HL-60/S4 treated with retinoic acid at 250 ng/mL for 4 days and 3 days (cell line): ENCODE data around the gene TAF3.
"Not testable (repeated sequence)": the region's sequence is repeated elsewhere in the genome, so short reads cannot be mapped to it uniquely, and the experiment has no call there.

Source experiments
- in situ Hi-C: fragments of 300-500 bp; cut with MboI; formaldehyde crosslinking; loops from 2 replicates; pipeline ENCODE4 v1.7.0; 2022; ENCODE audit warnings: low sequenced_read_pairs

TAF3 gene

DNA sequence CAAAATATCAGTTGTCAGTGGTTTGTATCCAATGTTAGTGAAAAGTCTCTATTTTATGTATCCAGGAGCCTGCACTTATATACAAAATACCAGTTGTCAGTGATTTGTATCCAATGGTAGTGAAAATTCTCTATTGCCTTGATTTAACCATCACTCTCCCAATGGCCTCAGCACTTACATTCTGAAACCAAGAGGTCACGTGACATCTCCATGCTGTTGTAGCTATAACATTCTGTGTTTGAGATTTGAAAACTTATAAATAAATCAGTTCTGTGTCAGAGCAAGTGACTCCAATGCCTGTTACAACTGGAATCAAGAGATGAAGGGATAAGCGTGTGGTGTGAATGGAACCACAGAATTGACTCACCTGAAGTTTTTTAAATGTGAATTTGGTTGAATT, 205.5 kb downstream of the TAF3 start:
- in situ Hi-C loops = no loop called here

DNA sequence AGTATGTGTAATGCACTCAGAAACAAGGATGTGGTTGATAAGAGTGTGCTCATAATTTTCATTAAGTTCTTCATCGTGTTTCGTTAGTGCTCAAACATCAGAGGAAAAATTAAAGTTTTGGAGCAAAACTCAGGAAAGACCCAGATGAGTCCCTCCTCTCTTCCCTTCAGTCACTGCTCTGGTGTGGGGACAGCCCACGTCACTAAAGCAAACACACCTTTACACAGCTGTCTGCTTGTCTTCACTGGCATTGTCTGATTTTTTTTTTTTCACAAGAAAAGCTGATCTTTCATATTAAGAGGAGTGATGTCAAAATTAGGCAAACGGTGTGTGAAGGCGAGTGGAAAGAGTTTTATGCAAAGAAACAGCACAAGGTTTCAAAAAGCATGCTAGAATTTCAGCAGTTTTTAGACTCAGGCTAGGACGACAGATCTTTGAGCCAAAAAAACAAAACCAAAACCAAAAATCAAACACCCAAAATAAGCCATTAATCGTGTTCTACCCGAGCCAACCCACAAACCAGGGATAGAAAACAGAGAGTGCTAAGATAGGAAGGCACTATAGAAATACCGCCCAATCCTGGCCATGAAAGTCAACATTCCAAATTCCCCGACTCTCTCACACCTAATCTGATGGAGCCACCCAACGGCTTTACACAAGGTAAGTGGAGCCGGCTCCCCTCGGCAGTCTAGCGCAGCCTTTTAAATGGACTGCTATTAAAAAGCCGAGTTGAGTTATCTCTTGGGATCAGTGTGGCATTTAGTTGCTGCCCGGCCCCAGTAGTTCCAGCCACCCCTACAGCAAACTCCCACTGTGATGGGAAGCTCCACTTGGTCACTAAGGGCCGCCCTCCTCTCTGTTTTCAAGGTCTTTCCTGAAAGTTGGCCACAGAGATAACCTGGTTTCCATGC, 208.3 kb downstream of the TAF3 start:
- in situ Hi-C loops = no loop called here

DNA sequence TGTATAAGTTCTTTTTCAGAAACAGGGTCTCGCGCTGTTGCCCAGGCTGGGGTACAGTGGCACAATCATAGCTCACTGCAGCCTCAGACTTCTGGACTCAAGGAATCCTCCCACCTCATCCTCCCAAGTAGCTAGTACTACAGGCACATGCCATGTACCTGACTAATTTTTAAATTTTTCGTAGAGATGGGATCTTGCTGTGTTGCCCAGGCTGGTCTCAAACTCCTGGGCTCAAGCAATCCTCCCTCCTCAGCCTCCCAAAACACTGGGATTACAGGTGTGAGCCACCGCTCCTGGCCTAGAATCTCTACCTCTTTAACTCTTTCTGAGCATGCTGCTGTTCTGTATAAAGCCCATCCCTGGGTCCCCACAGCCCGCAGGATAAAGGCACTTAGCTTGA, 212.9 kb downstream of the TAF3 start:
- in situ Hi-C loops = not testable (repeated sequence)

DNA sequence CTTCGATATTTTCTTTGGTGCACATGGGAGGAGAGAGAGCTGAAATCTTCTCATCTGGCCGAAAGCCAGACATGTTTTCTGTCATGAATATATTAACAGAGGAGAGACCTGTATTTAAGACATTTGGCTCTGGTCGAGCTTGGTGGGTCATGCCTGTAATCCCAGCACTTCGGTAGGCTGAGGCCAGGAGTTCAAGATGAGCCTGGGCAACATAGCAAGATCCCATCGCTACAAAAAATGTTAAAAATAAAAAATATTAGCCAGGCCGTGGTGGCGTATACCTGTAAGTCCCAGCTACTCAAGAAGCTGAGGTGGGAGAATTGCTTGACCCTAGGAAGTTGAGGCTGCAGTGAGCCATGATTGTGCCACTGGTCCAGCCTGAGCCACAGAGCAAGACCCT, 214.3 kb downstream of the TAF3 start:
- in situ Hi-C loops = no loop called here

DNA sequence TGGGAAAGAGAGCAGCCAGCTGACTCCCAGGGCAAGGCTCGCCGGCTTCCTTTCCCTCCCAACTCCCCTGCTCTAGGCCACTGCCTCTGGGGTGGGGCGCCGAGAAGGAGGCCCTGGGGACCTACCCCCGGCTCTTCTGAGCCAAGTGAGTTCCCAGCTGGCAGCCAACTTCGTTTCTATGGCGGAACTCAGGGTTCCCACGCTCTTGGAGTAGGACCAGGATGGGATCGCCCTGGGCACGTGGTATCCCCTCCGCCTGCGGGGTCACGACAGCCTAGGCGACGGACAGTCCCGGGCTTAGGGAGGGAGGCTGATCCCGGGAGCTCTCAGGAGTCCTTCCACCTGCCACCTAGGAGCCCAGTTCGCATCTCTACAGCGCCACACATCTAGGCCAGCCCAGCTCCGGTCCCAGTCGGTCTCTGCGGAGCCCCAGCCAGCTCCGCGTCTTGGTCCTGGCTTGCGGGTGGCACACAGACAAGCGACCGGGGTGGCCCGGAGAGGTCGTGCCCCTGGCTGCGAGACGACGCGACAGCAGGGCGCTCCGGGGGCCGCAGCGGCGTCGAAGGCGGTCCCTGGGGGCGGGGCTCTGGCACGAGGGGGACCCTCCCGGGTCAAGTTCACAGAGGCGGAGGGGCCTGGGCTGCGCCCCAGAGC, 215.6 kb downstream of the TAF3 start:
- in situ Hi-C loops = no loop called here

DNA sequence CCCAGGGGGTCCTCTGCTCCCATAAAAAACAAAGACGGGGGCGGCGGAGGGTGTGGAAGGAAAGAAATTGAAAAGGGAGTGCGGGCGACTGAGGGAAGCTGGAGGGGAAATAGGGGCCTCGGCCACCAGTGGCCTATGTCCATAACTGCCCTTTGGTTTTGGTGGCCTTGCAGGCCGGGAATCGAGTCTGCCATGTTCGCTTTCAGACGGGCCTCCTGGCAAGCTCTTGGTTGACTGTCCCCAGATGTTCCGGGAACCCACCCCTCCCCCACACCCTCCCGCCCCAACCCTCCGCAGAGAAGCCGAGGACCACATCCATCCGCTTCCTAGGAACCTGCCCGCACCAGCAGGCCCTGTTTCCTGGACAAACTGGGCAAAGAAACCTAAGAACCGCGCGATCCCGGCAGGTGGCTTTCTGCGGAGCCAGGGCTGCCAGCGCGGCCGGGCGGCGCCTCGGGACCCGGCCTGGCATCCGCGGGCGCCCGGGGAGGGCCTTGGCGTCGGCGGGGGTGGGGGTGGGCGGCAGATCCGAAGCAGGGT, 216.2 kb downstream of the TAF3 start:
- in situ Hi-C loops = no loop called here

DNA sequence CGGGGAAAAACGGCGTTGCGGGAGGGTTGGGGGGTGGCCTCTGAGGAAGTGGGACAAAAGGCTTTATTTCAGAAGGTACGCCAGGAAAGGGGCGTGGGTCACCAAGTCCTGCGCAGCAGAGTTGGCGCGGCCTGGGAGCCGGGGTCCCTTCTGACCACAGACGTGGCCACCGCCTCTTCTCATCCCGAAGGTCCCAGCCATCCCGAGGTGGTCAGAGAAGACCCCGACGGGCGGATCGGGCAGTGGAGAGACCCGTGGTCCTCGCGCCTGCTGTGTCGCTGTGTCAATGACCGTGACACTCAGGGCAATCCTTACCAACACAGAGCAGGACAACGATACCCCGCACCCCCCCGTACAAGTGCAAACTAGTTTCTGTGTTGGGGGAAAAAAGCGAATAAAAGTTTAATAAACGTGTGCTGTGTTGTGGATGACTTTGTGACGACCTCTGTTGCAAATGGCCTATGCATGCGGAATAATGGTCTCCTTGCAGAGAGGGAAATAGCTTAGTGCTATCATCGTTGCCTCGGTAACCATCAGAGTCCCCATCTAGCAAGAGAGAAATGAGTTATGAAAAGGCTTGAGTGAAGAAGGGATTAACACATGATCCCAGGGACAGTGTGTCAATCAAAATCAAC, 216.8 kb downstream of the TAF3 start:
- in situ Hi-C loops = no loop called here

DNA sequence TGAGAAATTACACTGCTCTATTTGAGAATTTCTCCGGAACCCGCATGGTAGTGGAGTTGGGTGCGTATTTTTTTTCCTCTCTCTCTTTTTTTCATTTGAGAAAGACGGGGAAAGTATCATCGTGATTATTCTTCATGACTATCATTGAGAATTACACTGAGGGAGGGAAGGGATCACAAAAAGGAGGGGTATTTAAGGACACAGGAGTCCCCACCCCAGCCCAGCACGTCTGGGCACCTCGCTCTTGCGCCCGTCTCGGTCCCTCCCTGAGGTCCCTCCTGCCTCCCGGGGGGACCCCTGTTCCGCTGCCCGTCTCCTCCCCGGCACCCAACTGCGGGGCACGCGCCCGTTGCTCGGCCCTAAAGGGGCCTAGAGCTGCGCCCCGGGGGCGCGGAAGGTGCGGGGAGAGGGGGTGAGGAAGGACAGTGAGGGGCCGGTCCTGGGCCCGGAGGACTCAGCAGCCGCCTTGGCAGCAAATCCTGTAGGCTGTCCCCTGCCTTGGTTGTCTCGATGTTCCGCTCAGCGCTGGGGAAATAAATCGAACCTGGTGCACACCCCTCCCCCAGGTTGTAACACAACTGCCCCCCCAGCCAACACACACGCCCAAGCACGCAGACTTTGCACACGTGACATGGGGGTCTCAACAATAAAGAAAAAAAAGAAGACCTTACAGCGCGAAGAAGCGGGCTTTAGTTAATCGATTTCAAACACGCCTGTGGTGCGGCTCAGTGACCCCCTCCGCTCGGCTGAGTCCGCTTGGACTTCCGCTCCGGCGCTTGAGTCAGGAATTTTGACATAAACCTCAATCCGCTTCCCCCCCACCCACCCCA, 217.6 kb downstream of the TAF3 start:
- in situ Hi-C loops = no loop called here

DNA sequence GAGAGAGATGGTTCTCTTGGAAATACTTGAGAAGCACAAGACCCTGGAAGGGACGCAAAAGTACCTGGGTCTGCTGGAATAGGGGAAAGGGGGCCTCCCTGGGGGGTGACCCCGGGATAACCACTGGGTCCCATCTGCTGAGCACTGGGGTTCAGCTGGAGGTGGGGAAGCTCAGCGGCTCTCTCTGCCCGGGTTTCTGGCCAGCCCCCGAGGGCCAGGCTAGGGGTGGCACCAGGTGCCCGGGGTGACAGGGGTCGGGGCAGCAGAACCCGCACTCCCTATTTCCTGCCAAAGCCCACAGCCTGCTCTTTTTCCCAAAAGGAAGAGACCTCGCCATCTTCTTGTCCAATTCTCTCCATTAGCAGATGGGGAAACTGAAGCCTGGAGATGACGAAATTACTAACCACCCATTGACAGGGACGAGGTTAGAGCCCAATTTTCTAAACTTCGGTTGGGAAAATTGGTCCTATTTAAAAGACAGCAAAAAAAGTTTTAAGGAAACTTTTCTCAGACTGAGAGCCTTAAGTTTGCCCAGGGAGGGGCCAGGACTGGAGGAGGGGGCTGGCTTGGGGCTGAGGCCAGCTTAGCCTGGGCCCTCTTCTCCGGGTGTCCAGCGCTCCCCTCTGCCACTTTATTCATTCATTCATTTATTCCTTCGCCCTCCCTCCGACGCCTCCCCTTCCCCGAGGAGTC, 218.3 kb downstream of the TAF3 start:
- in situ Hi-C loops = no loop called here

DNA sequence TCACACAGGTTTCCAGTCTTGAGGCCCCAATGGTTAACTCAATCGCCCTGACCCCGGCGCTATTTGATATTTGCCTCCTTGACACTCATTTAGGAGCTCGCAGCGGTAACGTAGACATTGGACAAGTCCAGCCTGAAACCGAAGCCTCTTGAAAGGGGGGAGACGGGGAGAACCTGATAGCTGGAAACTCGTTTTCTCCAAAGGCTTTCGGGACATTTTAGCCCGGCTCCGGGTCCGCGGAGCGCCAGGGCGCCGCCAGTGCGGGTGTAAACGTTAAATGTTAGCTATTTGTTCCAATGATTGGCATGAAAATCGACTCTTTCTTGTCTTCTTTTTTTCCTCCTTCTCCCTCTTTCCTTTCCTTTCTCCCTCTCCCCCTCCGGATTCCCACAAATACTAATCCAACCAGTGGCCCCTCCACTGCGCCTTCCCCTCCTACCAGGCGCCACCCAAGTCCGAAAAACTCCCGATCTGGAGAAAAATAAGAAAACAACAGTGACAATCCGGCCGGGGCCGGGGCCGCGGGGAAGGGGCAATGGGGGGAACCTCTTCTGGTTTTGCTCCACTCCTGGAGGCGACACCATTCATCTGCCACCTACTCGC, 219.0 kb downstream of the TAF3 start:
- in situ Hi-C loops = no loop called here

DNA sequence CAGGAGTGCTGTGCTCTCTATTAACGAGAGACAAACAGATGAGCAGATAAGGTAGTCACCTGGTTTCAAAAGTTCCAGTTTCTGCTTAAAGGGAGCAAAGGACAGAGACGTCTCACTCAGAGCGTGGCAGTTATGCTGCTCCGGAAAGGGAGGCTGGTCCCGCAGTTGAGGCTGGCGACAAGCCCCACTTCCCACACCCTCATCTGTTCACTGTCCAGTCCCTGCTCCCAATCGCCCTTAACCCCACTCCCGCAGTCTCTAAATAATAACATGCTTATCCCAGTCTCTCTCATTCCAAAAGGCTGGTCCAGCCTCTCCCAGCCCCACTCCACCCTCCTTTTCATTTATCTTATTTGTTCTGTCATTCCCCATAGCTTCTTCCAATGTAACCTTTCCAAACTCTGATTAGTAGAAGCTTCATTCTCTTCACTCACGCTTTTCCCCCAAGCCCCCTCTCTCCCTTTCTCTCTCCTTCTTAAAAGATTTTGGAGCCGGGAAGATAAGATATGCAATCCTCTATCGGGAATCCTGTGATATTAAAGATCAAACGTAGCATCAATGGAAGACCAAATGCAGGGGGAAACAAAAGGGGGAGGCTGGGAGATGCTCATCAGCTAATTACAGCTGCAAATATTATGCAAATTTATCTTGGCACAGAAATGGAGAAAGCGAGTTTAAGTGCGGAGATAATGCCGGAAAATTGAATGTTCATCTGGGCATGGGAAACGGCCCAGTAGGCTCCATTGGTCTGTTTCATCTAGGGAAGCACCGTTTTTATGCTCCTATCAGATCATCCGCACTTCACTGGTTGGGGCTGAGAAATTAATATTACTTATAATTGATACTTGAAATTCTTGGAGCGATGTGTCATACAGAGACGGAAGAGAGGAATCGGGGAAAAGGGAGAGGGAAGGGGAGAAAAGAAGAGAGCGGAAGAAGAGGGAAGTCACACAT, 219.9 kb downstream of the TAF3 start:
- in situ Hi-C loops = no loop called here

DNA sequence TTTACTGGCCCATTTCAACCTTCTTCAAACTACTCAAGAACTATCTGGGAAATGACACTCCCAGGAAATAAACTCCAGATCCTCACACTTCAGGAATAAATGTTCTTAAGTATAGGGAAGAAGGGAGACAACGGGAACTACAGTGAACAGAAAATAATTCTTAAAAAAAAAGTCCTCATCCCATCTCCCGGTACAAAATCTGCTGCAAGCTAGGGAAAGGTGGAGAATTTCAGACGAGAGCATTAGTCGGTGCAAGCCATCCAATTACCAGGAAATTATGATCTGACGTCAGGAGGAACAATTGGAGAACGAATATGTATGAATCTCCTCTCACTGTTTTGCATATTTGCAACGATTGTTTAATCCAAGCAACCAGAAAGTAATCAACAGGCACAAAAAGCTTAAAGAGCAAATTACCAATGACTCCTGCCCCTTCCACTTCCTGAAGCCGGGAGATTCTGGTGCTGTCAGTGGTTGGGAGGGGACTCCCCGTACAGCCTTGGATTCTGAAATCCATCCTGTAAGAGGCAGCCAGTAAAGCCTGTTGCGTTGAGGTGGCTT, 221.1 kb downstream of the TAF3 start:
- in situ Hi-C loops = no loop called here

DNA sequence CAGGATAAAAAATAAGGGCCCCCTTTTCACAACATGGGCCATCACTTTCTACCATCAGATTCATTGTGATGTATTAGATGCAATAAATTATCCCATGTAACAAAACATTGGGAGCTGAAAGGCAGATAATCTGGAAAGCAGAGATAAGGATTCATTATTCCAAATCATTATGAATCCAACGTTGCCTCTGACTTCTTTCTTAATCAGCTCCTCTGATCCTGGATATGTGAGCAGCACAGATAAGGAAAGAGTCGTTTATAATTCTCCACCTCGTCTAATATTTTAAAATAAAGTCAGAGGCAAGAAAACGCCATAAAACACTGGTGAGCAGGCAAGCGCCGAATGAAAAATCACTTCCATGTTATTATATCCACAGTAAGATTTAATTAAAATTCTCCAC, 222.3 kb downstream of the TAF3 start:
- in situ Hi-C loops = no loop called here

DNA sequence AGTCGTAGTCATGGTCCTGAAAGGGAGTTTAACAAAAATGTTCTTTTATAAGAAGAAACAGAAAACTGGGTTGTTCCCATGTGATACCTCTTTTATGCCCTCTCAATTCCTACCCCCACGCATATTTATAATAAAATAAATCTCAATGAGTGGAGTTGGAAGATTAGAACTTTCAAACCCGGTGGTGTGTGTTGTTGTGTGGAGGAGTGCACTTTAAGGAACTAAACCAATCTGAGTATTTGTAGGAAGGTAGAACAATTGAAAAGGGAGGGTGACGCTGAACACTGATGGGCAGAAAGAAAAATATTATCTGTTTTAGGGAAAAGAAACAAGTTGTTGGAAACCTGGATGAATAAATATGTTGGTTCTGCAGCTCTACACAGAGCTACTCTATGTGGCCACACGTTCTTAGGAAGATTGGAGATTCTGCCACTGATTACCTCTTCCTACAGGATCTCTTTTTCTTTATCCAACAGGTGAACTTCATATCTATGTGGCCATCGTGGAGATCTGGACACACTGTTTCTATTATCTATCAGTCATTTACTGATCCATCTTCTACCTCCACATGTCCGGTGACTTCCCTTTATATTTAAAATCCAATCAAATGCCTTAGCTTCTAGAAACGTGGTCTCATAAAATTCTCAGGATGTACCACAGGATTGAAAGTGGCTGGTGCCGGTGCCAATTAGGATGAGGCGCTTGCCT, 223.1 kb downstream of the TAF3 start:
- in situ Hi-C loops = no loop called here

DNA sequence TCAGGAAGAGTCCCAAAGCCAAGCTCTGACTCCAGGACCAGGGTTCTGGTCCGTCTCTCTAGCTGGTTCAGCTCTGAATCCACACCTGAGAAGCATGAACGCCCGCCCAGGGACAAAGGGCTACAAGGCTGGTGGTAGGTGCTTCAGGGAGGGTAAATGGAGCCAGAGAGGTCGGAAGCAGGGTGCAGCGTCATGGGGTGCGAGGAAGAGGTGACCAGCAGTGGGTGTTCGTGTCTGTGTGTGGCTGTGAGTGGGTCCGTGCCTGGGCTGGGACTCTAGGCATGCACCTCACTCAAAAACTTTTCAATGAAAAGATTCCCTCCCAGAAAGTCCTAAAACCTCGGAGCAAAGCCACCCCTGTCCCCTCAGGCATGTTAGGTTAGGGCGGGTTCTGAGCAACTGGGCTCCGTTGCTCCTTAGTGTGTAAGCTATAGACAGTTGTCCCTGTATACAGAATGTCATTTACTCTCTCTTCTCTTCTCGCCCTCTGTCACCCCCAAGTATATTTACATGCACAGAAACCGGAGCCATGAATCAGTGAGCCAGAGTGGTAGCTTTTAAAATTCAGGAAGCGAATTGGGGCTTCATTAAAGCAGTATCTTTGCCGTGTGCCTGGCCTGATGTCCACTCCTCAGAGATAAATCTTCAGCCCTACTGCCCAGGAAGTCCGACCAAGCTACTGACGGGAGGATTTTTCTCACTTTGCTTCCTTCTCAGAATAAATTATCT, 223.9 kb downstream of the TAF3 start:
- in situ Hi-C loops = no loop called here

DNA sequence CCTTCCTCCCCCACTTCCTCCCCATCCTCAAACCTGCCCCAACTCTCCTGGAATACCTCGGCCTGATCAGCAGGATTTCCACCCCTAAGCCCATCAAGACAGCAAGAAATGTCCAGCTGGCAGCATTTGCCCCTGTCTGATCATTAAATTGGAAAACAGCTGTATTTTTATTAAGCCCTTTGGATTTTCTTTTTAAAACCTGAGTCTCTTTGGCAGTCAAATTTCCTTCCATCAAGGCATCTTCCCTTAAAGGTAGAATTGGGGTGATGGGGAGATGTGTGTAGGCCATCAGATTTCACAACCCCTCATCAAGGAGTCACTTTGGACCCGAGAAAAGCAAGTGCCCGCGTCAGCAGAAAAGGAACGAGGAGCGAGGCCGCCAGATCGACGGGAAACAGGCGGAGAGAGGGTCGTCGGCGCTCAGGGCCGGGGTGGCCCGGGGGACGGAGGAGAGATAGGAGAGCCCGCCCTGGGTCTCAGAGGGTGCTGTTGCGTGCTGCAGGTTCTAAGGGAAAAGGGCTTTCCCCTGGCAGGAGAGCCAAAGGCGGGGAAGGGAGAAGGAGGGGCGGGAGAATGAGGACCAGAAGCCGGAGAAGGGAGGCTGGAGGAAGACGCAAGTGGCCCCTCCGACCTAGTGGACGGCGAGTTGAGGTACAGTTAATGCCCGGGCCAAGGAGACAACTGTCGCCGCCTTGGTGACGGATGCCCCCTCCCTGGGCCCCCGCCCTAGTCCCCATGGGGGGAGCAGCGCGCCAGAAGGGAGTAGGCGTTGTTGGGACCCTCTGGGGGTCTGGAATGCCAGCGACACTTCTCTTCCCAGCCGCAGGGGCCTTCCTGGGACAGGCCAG, 224.6 kb downstream of the TAF3 start:
- in situ Hi-C loops = no loop called here
